ENCODE data around the gene TXLNB. TPM values are rescaled to one million over a fixed set of nuclear protein-coding genes. Genes with fewer than 3 reads are reported as not detected.

TXLNB gene
- total RNA-seq, 1 experiment from 2014 or later = 0.15 TPM

DNA sequence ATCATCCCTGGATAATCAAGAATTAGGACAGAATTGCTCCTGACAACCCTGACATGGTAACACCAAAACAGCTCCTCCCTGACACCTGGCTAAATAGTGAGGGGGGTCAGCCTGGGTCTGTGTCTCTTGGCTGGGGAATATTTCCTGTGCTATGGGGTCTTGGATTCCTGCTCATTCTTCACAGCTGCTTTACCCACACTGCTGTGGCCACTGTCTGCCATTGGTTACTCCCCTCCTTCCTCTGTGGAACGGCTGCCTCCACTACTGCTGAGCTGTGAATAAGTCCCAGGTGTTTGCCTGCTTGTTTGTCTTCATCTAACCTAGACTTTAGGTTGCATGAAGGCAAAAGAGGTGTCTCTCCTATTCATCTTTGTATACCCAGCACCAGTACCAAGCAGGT, 33.9 kb upstream of the TXLNB start (continued):
- TF ChIP-seq, protein P1, sequence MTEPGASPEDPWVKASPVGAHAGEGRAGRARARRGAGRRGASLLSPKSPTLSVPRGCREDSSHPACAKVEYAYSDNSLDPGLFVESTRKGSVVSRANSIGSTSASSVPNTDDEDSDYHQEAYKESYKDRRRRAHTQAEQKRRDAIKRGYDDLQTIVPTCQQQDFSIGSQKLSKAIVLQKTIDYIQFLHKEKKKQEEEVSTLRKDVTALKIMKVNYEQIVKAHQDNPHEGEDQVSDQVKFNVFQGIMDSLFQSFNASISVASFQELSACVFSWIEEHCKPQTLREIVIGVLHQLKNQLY (CRISPR knock-in tag; IDR thresholded peaks at IDR 0.05) = no peak
- no peak for TF ChIP-seq GTF2I (CRISPR knock-in tag; conservative IDR thresholded peaks at IDR 0.05)
- TF ChIP-seq, protein P2, sequence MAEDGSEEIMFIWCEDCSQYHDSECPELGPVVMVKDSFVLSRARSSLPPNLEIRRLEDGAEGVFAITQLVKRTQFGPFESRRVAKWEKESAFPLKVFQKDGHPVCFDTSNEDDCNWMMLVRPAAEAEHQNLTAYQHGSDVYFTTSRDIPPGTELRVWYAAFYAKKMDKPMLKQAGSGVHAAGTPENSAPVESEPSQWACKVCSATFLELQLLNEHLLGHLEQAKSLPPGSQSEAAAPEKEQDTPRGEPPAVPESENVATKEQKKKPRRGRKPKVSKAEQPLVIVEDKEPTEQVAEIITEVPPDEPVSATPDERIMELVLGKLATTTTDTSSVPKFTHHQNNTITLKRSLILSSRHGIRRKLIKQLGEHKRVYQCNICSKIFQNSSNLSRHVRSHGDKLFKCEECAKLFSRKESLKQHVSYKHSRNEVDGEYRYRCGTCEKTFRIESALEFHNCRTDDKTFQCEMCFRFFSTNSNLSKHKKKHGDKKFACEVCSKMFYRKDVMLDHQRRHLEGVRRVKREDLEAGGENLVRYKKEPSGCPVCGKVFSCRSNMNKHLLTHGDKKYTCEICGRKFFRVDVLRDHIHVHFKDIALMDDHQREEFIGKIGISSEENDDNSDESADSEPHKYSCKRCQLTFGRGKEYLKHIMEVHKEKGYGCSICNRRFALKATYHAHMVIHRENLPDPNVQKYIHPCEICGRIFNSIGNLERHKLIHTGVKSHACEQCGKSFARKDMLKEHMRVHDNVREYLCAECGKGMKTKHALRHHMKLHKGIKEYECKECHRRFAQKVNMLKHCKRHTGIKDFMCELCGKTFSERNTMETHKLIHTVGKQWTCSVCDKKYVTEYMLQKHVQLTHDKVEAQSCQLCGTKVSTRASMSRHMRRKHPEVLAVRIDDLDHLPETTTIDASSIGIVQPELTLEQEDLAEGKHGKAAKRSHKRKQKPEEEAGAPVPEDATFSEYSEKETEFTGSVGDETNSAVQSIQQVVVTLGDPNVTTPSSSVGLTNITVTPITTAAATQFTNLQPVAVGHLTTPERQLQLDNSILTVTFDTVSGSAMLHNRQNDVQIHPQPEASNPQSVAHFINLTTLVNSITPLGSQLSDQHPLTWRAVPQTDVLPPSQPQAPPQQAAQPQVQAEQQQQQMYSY (CRISPR knock-in tag; IDR thresholded peaks at IDR 0.05) = no peak

DNA sequence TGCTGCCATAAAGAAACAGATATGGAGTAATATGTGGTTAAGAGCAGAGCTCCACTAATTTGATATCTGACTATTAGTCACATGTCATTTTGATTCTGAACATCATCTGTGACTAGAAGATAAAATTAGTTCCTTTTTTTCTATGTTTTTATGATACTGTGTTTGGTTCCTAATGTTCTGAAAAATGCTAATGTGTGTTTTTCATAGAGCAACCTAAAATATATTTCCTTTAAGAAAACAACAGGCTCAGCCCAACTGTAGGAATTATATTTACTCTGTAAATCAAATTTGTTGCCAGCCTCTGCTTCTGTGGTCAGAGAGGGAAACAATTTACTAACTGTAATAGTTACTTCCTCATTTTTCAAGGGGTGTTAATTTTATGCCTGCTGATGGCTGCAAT, 33.3 kb upstream of the TXLNB start:
- ATAC-seq (no peak), DNase-seq (ENCODE audit: low spot score) (no peak)
- POLR2A ChIA-PET = no interaction called here
- Mint-ChIP-seq H3K9me3 (peaks cover 18% of the 10 kb centered on the region), H3K27me3 (ENCODE audit: low read depth) (no peaks in the 10 kb centered on the region), H3K27ac (no peak overlapping the region), H3K4me1 (peaks cover 12% of the 10 kb centered on the region), H3K4me3 (no peak overlapping the region), H3K36me3 (peaks cover 12% of the 10 kb centered on the region)
- CTCF ChIA-PET = no interaction called here
- TF ChIP-seq PRRX2 (CRISPR knock-in tag; IDR thresholded peaks at IDR 0.05) (no peak), NFE2L1 (CRISPR knock-in tag; IDR thresholded peaks at IDR 0.05) (no peak), NFATC4 (CRISPR knock-in tag; IDR thresholded peaks at IDR 0.05) (no peak), ZNF423 (CRISPR knock-in tag; IDR thresholded peaks at IDR 0.05) (no peak), TP53 (CRISPR knock-in tag; IDR thresholded peaks at IDR 0.05) (no peak), GRHL2 (CRISPR knock-in tag; IDR thresholded peaks at IDR 0.05; ENCODE audit: insufficient replicate concordance, severe bottlenecking) (no peak), HMGA2 (CRISPR knock-in tag; IDR thresholded peaks at IDR 0.05) (no peak), NR2C2 (CRISPR knock-in tag; IDR thresholded peaks at IDR 0.05) (no peak), CREB1 (CRISPR knock-in tag; IDR thresholded peaks at IDR 0.05) (no peak), FOXK1 (CRISPR knock-in tag; IDR thresholded peaks at IDR 0.05) (no peak), OVOL2 (CRISPR knock-in tag; IDR thresholded peaks at IDR 0.05; ENCODE audit: borderline replicate concordance) (no peak), SMAD3 (CRISPR knock-in tag; IDR thresholded peaks at IDR 0.05; ENCODE audit: borderline replicate concordance) (no peak)
- TF ChIP-seq, protein P3, sequence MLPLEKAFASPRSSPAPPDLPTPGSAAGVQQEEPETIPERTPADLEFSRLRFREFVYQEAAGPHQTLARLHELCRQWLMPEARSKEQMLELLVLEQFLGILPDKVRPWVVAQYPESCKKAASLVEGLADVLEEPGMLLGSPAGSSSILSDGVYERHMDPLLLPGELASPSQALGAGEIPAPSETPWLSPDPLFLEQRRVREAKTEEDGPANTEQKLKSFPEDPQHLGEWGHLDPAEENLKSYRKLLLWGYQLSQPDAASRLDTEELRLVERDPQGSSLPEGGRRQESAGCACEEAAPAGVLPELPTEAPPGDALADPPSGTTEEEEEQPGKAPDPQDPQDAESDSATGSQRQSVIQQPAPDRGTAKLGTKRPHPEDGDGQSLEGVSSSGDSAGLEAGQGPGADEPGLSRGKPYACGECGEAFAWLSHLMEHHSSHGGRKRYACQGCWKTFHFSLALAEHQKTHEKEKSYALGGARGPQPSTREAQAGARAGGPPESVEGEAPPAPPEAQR (CRISPR knock-in tag; IDR thresholded peaks at IDR 0.05) = no peak
- TF ChIP-seq, protein P4, sequence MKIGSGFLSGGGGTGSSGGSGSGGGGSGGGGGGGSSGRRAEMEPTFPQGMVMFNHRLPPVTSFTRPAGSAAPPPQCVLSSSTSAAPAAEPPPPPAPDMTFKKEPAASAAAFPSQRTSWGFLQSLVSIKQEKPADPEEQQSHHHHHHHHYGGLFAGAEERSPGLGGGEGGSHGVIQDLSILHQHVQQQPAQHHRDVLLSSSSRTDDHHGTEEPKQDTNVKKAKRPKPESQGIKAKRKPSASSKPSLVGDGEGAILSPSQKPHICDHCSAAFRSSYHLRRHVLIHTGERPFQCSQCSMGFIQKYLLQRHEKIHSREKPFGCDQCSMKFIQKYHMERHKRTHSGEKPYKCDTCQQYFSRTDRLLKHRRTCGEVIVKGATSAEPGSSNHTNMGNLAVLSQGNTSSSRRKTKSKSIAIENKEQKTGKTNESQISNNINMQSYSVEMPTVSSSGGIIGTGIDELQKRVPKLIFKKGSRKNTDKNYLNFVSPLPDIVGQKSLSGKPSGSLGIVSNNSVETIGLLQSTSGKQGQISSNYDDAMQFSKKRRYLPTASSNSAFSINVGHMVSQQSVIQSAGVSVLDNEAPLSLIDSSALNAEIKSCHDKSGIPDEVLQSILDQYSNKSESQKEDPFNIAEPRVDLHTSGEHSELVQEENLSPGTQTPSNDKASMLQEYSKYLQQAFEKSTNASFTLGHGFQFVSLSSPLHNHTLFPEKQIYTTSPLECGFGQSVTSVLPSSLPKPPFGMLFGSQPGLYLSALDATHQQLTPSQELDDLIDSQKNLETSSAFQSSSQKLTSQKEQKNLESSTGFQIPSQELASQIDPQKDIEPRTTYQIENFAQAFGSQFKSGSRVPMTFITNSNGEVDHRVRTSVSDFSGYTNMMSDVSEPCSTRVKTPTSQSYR (CRISPR knock-in tag; IDR thresholded peaks at IDR 0.05) = no peak
- TF ChIP-seq, protein P5, sequence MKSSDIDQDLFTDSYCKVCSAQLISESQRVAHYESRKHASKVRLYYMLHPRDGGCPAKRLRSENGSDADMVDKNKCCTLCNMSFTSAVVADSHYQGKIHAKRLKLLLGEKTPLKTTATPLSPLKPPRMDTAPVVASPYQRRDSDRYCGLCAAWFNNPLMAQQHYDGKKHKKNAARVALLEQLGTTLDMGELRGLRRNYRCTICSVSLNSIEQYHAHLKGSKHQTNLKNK (CRISPR knock-in tag; IDR thresholded peaks at IDR 0.05) = no peak
- TF ChIP-seq, protein P6, sequence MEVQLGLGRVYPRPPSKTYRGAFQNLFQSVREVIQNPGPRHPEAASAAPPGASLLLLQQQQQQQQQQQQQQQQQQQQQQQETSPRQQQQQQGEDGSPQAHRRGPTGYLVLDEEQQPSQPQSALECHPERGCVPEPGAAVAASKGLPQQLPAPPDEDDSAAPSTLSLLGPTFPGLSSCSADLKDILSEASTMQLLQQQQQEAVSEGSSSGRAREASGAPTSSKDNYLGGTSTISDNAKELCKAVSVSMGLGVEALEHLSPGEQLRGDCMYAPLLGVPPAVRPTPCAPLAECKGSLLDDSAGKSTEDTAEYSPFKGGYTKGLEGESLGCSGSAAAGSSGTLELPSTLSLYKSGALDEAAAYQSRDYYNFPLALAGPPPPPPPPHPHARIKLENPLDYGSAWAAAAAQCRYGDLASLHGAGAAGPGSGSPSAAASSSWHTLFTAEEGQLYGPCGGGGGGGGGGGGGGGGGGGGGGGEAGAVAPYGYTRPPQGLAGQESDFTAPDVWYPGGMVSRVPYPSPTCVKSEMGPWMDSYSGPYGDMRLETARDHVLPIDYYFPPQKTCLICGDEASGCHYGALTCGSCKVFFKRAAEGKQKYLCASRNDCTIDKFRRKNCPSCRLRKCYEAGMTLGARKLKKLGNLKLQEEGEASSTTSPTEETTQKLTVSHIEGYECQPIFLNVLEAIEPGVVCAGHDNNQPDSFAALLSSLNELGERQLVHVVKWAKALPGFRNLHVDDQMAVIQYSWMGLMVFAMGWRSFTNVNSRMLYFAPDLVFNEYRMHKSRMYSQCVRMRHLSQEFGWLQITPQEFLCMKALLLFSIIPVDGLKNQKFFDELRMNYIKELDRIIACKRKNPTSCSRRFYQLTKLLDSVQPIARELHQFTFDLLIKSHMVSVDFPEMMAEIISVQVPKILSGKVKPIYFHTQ (CRISPR knock-in tag; IDR thresholded peaks at IDR 0.05) = no peak

All from WTC11 (cell line).